ENCODE measurements around the gene COQ8B. TPM values are rescaled to one million over a fixed set of nuclear protein-coding genes. Genes with fewer than 3 reads are reported as not detected.

COQ8B gene
- total RNA-seq, 1 experiment from 2014 or later = 62.9 TPM

GRCh38 chr19:40677156-40677555, 39.5 kb downstream of the COQ8B start:
- H3K27ac Mint-ChIP-seq = no peak overlapping the region
- no peak overlapping the region for H3K4me3 Mint-ChIP-seq
- ChIA-PET CTCF (no interaction called here), POLR2A (no interaction called here)
- no peaks in the 10 kb centered on the region for H3K27me3 Mint-ChIP-seq (ENCODE audit: low read depth)
- H3K4me1 Mint-ChIP-seq = no peaks in the 10 kb centered on the region
- H3K36me3 Mint-ChIP-seq = peaks cover 27% of the 10 kb centered on the region
- DNase-seq (ENCODE audit: low spot score) = no peak
- ATAC-seq = no peak
- no peak for TF ChIP-seq CBFB (CRISPR knock-in tag; IDR thresholded peaks at IDR 0.05; ENCODE audit: low read depth)
- no peak for TF ChIP-seq AR (CRISPR knock-in tag; IDR thresholded peaks at IDR 0.05)
- TF ChIP-seq ZNF232 (CRISPR knock-in tag; IDR thresholded peaks at IDR 0.05) = no peak
- TF ChIP-seq ARID4B (CRISPR knock-in tag; IDR thresholded peaks at IDR 0.05; ENCODE audit: borderline replicate concordance) = no peak
- no peak for TF ChIP-seq ELF4 (CRISPR knock-in tag; IDR thresholded peaks at IDR 0.05; ENCODE audit: low read depth)
- TF ChIP-seq RORB (CRISPR knock-in tag; IDR thresholded peaks at IDR 0.05) = no peak
- TF ChIP-seq MXD4 (CRISPR knock-in tag; IDR thresholded peaks at IDR 0.05; ENCODE audit: borderline replicate concordance) = no peak
- no peaks in the 10 kb centered on the region for H3K9me3 Mint-ChIP-seq

- H3K4me3 Mint-ChIP-seq = no peak overlapping the region
- ChIA-PET CTCF (interaction anchor here (0.7 kb wide), 1 partner anchor 28 kb away, joined by 3 read pairs; no protein-coding TSS in a partner anchor), POLR2A (no interaction called here)
- H3K27ac Mint-ChIP-seq = no peak overlapping the region
- H3K27me3 Mint-ChIP-seq (ENCODE audit: low read depth) = no peaks in the 10 kb centered on the region
- ATAC-seq (no peak), DNase-seq (ENCODE audit: low spot score) (no peak)
- H3K4me1 Mint-ChIP-seq = no peaks in the 10 kb centered on the region
- H3K9me3 Mint-ChIP-seq = no peaks in the 10 kb centered on the region
- H3K36me3 Mint-ChIP-seq = peaks cover 37% of the 10 kb centered on the region
- TF ChIP-seq ZMAT4 (CRISPR knock-in tag; IDR thresholded peaks at IDR 0.05) (no peak), FOXP4 (CRISPR knock-in tag; IDR thresholded peaks at IDR 0.05) (no peak), CTCF (IDR thresholded peaks at IDR 0.05) (no peak), NR3C1 (CRISPR knock-in tag; conservative IDR thresholded peaks at IDR 0.05; ENCODE audit: low read depth) (no peak), ZNF512 (CRISPR knock-in tag; IDR thresholded peaks at IDR 0.05; ENCODE audit: borderline replicate concordance) (no peak), RELA (CRISPR knock-in tag; IDR thresholded peaks at IDR 0.05; ENCODE audit: borderline replicate concordance) (no peak), ZNF317 (CRISPR knock-in tag; IDR thresholded peaks at IDR 0.05; ENCODE audit: borderline replicate concordance, low read depth) (no peak), NR1H2 (CRISPR knock-in tag; IDR thresholded peaks at IDR 0.05) (no peak), CDX4 (CRISPR knock-in tag; IDR thresholded peaks at IDR 0.05; ENCODE audit: borderline replicate concordance) (no peak), TCF7 (CRISPR knock-in tag; IDR thresholded peaks at IDR 0.05; ENCODE audit: low read depth) (no peak), ZNF425 (CRISPR knock-in tag; conservative IDR thresholded peaks at IDR 0.05) (no peak)
Observed at GRCh38 chr19:40674291-40674690, 42.4 kb downstream of the COQ8B start.

Measured in WTC11 (cell line).